Loucy (cell line): ENCODE data around the gene PCBP3.

ENCODE experiments used
- H2AFZ ChIP-seq: fragments of 200-600 bp; sonication (generic); 2 replicates; pipeline ENCODE4 v1.6.0; 2016; ENCODE audit warnings: antibody characterized with exemption, mild to moderate bottlenecking, low read length, moderate library complexity
- H3F3A ChIP-seq: fragments of 200-600 bp; 2 replicates; pipeline ENCODE4 v1.6.0; 2016; ENCODE audit warnings: antibody characterized with exemption, low read depth, mild to moderate bottlenecking
- H3K27me3 ChIP-seq: fragments of 200-600 bp; sonication (generic); 2 replicates; pipeline ENCODE4 v1.6.1; 2014; ENCODE audit warnings: low read length, mild to moderate bottlenecking; ENCODE audit not compliant: insufficient read depth, poor library complexity, severe bottlenecking
- H3K36me3 ChIP-seq: fragments of 200-600 bp; sonication (generic); 2 replicates; pipeline ENCODE4 v1.6.1; 2016; ENCODE audit warnings: low read length; ENCODE audit not compliant: insufficient read depth
- H3K4me1 ChIP-seq: fragments of 200-600 bp; sonication (generic); 2 replicates; pipeline ENCODE4 v1.5.1; 2014; ENCODE audit warnings: low read length, mild to moderate bottlenecking; ENCODE audit not compliant: insufficient read depth, poor library complexity, severe bottlenecking
- H3K4me2 ChIP-seq: fragments of 200-600 bp; sonication (generic); 2 replicates; pipeline ENCODE4 v1.6.0; 2014; ENCODE audit warnings: antibody characterized with exemption, low read length, low read depth, mild to moderate bottlenecking; ENCODE audit not compliant: poor library complexity, severe bottlenecking
- H3K4me3 ChIP-seq: fragments of 200-600 bp; sonication (generic); 2 replicates; pipeline ENCODE4 v1.5.1; 2014; ENCODE audit warnings: low read length, mild to moderate bottlenecking, mixed read lengths; ENCODE audit not compliant: poor library complexity, severe bottlenecking
- H3K79me2 ChIP-seq: fragments of 200-600 bp; sonication (generic); 2 replicates; pipeline ENCODE4 v1.6.1; 2014; ENCODE audit warnings: low read length; ENCODE audit not compliant: insufficient read depth
- H3K9ac ChIP-seq: fragments of 200-600 bp; sonication (generic); 2 replicates; pipeline ENCODE4 v1.6.0; 2014; ENCODE audit warnings: mild to moderate bottlenecking, low read depth, low read length, moderate library complexity; ENCODE audit not compliant: poor library complexity, severe bottlenecking
- H3K9me2 ChIP-seq: fragments of 200-600 bp; sonication (generic); replicated peaks from 2 replicates; pipeline ENCODE4 v1.6.1; 2016; ENCODE audit warnings: low read depth, low read length, mixed read lengths
- H3K9me3 ChIP-seq: fragments of 200-600 bp; sonication (generic); 2 replicates; pipeline ENCODE4 v1.6.1; 2014; ENCODE audit warnings: mild to moderate bottlenecking, antibody characterized with exemption, low read length, low read depth; ENCODE audit not compliant: insufficient read depth
- H4K20me1 ChIP-seq: fragments of 200-600 bp; sonication (generic); 2 replicates; pipeline ENCODE4 v1.6.0; 2014; ENCODE audit warnings: antibody characterized with exemption, low read length, mild to moderate bottlenecking; ENCODE audit not compliant: insufficient read depth, poor library complexity, severe bottlenecking
- CTCF ChIP-seq: fragments of 200-600 bp; sonication (generic); conservative IDR thresholded peaks from 2 replicates; pipeline ENCODE4 v1.5.1; 2014; ENCODE audit warnings: mild to moderate bottlenecking, antibody characterized with exemption, low read length
- EZH2phosphoT487 ChIP-seq: fragments of 200-600 bp; IDR thresholded peaks from 2 replicates; pipeline ENCODE4 v1.6.1; 2018; ENCODE audit warnings: antibody characterized with exemption, mild to moderate bottlenecking, moderate library complexity, borderline replicate concordance

The PCBP3 gene

GRCh38 chr21:45781741-45782140 is 138.2 kb downstream of the PCBP3 start:
- H3K4me1 ChIP-seq: no peaks in the 10 kb centered on the region
- TF ChIP-seq EZH2phosphoT487 (no peak), CTCF (no peak)
- H3K4me3 ChIP-seq: no peak overlapping the region
- H4K20me1 ChIP-seq: no peaks in the 10 kb centered on the region
- no peaks in the 10 kb centered on the region for H3K79me2 ChIP-seq
- no peaks in the 10 kb centered on the region for H3K9me2 ChIP-seq
- H3K4me2 ChIP-seq: no peak overlapping the region
- no peaks in the 10 kb centered on the region for H3K36me3 ChIP-seq
- H3K27me3 ChIP-seq: no peaks in the 10 kb centered on the region
- no peak overlapping the region for H3K9ac ChIP-seq
- H2AFZ ChIP-seq: no peak overlapping the region
- peaks cover 12% of the 10 kb centered on the region; the same call in 1 of the 2 replicates for H3K9me3 ChIP-seq
- no peaks in the 10 kb centered on the region for H3F3A ChIP-seq

DNA sequence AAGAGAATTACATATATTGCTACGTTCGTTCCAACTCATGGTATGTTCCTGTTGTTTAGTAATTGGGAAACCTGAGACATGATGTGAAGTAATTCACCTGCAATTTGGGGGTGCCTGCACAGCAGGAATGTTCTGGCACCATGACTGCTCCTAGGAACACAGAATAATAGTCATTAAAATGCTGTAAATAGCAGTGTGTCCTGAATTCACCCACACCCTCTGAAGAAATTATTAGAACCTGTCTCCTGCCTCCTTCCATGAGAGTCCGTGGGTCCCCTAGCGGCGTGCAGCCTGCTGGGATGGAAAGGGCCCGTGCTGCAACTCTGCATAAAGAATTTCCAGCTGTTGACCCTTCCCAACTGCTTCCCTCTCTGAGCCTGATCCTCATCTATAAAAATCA is 143.1 kb downstream of the PCBP3 start:
- Histone ChIP-seq H2AFZ (no peak overlapping the region), H3K4me1 (no peaks in the 10 kb centered on the region), H3K9me3 (no peaks in the 10 kb centered on the region), H3F3A (no peaks in the 10 kb centered on the region), H3K27me3 (no peaks in the 10 kb centered on the region), H4K20me1 (no peaks in the 10 kb centered on the region), H3K4me3 (no peak overlapping the region), H3K36me3 (no peaks in the 10 kb centered on the region), H3K9ac (no peak overlapping the region), H3K4me2 (no peak overlapping the region), H3K9me2 (no peaks in the 10 kb centered on the region), H3K79me2 (no peaks in the 10 kb centered on the region)
- TF ChIP-seq EZH2phosphoT487 (no peak), CTCF (no peak)

DNA sequence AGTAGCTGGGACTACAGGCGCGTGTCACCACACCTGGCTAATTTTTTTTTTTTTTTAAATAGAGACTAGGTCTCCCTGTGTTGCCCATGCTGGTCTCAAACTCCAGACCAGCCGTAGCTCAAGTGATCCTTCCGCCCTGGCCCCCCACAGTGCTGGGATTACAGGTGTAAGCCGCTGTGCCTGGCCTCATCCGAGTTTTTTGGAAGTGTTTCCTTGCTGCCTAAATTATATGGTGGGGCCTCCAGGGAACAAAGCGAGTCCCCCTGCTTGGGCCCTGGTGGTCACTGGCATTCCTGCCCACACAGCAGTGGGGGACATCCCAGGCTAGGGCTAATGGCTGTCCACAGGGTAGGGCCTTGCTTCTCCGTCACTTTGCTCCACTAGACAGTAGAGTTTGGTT is 143.8 kb downstream of the PCBP3 start:
- no peak overlapping the region for H3K9ac ChIP-seq

More for the DNA sequence above, 143.8 kb downstream of the PCBP3 start:
- Histone ChIP-seq H3K36me3 (no peaks in the 10 kb centered on the region), H3K9me3 (no peaks in the 10 kb centered on the region), H3K4me2 (no peak overlapping the region), H2AFZ (no peak overlapping the region), H3K4me3 (no peak overlapping the region), H3K9me2 (no peaks in the 10 kb centered on the region), H4K20me1 (no peaks in the 10 kb centered on the region), H3K79me2 (no peaks in the 10 kb centered on the region), H3F3A (no peaks in the 10 kb centered on the region), H3K27me3 (no peaks in the 10 kb centered on the region), H3K4me1 (no peaks in the 10 kb centered on the region)
- TF ChIP-seq EZH2phosphoT487 (no peak), CTCF (no peak)
